CD4-positive, alpha-beta T cell treated with Interleukin-6 for 4 hours (primary cell): ENCODE results near the gene PCSK7.
"Not testable (repeated sequence)": the region's sequence is repeated elsewhere in the genome, so short reads cannot be mapped to it uniquely, and the experiment has no call there.

Source experiments
- DNase-seq: peaks from one replicate; pipeline ENCODE4 v3.0.0-alpha.2; 2020; ENCODE audit warnings: mixed read lengths

Gene PCSK7

DNA sequence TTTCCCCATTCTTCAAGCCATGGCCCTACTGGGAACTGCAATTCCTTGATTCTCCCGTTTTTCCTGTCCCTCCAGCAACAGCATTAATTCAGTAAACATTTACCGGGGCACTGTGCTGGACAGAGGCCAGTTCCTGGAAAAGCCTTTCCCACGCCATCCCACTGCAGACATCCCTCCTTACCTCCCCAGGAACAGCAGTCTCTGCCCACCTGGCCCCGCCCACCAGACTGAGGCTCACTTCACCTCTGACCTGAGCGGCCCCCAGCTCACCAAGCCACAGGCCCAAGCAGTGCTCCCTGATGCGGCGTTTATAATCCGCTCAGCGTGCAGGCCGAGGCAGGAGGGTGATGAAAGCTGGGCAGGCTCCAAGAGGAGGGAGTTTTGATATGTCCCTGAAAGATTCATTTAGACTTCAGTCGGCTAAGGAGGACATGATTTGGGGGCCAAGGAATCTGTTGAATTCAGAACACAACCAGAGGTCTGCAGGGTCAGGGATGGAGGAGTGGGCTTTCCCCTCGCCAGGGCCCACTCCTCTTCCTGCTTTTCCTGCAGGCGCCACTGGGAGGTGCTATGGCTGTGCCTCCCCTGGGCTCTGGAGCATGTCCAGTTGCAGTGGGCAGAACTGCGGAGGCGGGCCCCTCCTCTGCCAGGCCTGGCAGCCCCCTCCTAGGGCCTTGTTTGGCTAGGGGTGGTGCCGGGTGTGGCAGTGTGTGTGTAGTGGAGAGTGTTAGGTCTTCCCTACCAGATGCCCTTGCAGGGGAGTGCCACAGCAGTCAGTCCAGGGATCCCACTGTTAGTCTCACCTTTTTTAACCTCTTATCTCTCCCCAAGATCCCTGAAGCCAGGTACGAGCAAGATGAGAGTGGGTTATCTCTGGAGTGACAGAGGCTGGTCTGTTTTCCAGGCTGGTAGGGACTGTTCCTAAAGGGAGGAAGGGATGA, 34.1 kb downstream of the PCSK7 start:
- DNase-seq: no peak

DNA sequence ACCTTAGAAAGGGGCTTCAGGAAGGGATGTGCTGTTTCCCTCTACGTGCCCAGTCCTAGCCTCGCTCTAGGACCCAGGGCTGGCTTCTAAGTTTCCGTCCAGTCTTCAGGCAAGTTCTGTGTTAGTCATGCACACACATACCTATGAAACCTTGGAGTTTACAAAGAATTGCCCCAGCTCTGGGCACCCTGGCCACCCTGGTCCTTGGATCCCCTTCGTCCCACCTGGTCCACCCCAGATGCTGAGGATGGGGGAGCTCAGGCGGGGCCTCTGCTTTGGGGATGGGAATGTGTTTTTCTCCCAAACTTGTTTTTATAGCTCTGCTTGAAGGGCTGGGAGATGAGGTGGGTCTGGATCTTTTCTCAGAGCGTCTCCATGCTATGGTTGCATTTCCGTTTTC, 34.9 kb downstream of the PCSK7 start:
- no peak for DNase-seq

DNA sequence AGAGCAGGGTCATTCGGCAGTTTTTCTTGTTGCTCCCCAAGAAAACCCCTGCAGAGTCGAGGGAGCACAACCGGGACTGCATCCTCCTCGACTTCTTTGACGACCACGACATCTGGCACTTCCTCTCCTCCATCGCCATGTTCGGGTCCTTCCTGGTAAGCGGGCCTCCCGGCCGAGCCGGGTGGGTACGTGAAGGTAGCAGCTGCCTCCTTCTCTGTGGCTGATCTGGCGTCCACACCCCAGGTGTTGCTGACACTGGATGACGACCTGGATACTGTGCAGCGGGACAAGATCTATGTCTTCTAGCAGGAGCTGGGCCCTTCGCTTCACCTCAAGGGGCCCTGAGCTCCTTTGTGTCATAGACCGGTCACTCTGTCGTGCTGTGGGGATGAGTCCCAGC, 36.1 kb downstream of the PCSK7 start:
- DNase-seq: no peak

DNA sequence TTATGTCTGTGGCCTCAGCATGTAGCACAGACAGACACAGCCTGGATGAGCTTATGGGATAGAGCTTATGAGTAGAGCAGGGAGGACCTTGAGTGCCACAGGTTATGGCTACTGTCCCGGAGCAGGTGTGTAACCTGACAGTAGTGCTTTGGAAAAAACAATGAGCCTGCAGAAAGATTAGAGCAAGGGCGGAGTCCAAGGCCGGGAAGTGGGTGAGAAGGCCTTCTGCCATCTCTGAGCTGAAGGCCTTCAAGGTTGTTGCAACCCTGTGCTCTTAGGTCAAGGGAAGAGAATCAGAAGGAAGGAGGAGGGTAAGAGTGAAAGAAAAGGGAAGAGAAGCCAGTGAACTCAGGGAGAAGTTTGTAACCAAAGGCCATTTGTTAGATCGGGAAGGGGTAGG, 36.6 kb downstream of the PCSK7 start:
- DNase-seq: no peak

DNA sequence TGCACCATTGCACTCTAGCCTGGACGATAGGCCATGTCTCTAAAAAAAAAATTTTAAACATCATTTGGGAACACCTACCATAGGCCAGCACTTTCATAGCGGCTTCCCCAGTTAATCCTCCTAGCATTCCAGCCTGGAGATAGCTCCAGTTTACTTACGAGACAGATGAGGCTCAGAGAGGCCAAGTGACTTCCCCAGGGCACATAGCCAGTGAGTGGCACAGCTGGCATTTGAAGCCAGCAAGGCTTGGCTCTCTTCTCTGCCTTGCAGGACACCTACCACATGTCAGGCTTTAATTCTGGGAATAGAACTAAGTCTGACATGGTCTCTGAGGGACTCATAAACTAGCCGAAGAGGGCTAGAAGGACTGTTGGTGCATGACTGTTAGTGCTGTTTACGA, 37.6 kb downstream of the PCSK7 start:
- no peak for DNase-seq

DNA sequence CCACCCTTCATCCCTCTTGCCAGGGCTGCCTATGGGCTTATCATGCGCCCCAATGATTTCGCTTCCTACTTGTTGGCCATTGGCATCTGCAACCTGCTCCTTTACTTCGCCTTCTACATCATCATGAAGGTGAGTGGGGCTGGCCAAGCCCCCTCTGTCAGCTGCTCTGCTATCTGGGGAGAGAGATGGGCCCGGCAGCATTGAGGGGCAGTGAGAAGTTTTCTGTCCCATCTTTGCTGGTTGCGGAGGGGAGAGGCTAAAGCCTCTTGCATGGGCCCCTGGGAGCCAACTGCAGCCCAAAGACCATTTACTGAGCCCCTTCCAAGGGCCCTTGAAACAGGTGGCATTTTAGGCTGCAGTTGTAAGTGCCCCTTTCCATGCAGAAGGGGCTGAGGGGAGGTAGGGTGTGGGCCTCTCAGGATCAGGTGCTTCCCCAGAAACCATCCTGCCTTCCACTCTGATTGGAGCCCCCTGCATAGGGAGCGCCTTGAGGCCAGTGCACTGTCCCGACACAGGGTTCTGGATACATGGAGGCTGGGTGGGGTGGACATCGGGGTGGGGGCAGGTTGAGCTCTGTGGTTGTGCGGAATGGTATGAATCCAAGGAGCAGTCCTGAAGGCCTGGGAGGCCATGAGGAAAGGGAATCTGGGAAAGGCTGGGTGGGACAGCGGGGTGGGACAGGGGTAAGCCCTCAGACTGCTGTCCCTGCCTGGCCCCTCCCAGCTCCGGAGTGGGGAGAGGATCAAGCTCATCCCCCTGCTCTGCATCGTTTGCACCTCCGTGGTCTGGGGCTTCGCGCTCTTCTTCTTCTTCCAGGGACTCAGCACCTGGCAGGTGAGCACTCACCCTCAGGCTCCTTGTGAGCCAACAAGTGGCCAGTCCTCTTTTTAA, 38.5 kb downstream of the PCSK7 start:
- DNase-seq: no peak

DNA sequence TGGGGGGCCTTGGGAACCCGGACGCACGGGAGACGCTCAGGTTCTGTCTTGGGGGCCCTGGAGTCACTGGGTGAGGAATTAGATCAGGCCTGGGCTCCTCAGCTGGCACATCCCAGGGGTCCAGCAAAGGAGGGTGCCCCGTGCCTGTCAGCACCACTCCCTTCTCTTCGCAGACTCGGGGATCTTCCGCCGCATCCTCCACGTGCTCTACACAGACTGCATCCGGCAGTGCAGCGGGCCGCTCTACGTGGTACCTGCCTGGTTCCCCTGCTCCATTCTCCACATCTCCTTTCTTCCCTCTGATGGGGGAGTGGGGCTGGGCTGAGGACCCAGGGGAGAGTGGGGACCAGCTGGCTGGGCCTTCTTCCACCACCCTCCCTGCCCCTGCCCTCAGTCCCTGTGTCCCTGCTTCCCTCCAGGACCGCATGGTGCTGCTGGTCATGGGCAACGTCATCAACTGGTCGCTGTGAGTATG, 39.4 kb downstream of the PCSK7 start:
- DNase-seq: no peak

DNA sequence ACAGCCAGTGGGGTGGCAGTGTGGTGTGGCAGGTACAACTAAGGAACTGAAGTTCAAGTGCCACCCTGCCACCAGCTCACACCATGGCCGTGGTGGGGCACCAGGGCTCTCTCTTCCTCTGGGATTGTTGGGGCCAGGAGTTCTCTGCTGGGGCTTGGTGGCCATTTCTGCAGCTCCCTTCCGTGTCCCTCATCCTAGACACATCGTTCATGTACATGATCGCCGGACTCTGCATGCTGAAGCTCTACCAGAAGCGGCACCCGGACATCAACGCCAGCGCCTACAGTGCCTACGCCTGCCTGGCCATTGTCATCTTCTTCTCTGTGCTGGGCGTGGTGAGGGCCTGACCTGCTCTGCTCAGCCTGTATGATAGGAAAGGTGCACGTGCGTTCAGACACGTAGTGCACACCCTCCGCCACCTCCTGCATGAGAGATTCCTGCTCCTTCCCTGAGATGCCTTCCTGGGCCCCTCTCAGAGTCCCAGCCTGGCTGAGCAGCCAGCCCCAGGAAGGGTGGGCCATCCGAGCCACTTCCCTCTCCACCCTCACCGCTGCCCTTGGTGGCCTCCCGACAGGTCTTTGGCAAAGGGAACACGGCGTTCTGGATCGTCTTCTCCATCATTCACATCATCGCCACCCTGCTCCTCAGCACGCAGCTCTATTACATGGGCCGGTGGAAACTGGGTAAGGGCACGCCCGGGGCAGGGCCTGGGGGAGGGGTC, 40.0 kb downstream of the PCSK7 start:
- DNase-seq: no peak

DNA sequence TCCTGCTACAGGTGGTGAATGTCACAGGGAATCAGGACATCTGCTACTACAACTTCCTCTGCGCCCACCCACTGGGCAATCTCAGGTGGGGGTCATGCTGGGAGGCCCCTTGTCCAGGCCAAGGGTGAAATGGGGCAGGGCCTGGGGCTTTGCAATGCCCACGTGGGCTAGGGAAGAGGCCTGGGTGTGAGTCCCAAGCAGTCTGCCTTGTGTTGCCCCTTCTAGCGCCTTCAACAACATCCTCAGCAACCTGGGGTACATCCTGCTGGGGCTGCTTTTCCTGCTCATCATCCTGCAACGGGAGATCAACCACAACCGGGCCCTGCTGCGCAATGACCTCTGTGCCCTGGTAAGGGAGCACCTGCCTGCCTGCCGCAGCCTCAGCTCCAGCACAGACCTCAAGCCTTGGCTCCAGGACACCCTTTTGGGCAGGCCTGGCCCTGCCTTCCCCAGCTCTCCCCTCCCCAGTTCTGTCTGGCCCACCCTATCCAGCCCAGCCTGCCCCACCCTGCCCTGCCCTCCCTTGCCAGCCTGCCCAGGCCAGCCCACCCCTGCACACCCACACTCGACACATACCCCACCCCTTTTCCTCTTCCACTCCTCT, 41.8 kb downstream of the PCSK7 start:
- no peak for DNase-seq

DNA sequence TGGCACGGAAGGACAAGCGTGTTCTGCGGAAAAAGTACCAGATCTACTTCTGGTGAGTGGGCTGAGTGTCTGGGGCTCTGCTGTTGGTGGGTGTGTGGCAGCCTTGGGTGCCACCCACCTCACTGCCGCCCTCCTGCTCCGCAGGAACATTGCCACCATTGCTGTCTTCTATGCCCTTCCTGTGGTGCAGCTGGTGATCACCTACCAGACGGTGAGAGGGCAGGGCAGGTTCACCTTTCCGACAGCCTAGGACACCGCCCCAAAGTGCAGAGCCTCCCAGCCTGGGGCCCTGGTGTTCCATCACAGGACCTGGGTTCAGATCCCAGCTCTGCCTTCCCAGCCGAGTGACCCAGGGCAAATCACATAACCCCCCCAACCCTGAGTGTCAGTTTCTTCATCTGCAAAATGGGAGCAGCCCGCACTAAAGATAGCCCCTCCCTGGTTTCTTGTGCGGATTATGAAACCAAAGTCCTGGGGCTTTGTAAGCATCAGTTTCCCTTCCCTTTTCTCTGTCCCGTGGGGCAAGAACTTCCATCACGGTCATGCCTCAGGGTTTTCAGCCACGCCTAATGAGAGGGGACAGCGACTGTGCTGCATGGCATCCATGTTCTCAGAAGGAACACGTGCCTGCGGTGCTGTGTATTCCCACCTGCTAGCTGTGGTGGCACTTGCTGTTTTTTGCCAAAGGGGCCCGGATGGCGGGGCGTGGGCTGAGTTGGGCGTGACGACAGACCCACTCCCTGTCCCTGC, 42.5 kb downstream of the PCSK7 start:
- DNase-seq: no peak

DNA sequence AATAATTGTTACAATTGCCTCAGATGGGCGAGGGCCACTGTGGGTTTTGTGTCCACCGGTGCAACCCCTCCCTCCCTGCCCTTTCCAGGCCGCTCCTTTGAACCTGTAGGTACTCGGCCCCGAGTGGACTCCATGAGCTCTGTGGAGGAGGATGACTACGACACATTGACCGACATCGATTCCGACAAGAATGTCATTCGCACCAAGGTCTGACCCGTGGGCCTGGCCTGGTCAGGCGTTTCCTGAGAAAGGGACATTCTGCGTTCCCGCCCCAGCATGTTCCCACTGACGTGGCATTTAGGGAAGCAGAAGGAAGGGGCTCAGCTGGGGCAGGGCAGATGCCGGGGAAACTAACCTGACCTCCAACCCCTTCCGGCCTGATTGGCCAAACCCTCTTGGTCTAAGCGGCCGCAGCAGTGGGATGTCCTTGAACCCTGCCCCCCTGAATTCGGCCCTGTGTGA, 43.2 kb downstream of the PCSK7 start:
- DNase-seq: no peak

DNA sequence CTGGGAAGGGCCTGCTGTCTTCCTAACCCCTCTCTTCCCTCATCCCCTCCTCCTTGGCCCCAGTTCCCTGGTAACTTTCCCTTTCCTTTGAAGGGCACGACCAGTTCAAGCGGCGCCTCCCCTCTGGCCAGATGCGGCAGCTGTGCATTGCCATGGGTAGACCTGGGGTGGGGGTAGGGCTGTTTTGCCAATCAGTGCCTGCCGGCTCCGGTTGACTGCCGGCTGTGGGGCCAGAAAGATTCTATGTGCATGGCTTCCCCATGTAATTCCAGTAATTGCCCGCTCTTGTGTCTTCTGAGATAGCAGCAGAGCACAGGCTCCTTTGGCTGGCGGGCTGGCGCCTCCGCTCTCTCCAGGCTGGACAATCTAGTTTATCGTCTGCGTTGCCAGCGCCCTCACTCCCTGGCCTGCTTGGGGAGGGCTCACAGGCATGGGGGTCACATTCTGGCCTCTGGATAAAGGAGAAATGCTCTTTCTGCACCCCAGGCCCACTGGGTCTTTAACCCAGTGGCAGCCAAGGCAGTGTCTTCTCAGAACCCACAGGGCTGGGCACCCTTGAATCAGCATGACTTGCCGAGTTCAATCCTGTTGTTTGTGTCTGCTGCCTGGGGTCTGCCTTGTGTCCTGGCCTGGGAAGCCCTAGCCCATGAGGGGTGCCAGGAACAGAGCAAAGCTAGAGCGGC, 43.9 kb downstream of the PCSK7 start:
- no peak for DNase-seq

DNA sequence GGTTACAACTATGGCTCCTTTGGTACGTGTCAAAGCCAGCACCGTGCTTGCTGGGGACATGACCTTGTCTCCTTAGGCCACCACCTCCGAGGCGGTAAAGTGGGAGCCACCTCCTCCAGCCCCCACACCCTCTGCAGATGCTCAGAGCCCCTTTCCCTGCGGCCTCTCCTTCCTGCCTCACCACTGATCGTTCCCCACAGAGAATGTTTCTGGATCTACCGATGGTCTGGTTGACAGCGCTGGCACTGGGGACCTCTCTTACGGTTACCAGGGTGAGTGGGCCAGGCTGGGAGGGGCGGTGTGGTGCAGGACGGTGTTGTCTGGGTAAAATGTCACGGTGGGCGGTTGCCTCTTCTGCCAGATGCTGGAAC, 44.5 kb downstream of the PCSK7 start:
- DNase-seq: no peak

DNA sequence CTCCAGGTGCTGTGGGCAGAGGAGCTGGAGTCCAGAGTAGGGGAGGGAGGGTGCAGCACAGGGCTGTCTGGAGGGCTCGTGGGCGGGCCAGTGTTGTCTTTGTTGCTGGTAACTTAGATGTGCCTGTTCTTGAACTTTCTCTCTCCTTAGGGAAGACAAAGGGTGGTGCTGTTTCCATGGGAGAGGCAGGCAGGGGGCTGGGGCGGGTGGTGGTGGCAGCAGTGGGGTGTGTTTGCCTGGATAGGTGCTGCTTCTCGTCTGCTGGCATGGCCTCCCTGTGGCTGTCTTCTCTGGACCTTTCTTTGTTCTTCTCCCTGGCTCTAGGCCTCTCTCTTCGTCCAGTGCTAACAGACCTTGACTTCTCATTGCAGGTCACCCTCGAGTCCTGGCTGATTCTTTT, 44.9 kb downstream of the PCSK7 start:
- DNase-seq: no peak

DNA sequence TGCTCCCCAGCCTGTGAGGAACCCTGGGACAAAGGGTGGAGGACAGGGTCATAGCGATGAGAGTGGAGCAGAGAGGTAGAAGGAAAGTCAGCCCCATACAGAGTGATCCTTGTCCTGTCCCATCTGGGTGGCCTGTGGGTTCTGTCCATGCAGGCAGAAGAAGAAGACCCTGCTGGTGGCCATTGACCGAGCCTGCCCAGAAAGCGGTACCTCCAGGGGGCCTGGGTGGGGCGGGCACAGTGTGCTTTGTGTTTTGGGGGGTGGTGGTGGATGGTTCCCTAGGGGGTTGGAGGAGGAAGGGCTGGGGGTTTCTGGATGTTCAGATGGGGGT, 45.5 kb downstream of the PCSK7 start:
- no peak for DNase-seq

DNA sequence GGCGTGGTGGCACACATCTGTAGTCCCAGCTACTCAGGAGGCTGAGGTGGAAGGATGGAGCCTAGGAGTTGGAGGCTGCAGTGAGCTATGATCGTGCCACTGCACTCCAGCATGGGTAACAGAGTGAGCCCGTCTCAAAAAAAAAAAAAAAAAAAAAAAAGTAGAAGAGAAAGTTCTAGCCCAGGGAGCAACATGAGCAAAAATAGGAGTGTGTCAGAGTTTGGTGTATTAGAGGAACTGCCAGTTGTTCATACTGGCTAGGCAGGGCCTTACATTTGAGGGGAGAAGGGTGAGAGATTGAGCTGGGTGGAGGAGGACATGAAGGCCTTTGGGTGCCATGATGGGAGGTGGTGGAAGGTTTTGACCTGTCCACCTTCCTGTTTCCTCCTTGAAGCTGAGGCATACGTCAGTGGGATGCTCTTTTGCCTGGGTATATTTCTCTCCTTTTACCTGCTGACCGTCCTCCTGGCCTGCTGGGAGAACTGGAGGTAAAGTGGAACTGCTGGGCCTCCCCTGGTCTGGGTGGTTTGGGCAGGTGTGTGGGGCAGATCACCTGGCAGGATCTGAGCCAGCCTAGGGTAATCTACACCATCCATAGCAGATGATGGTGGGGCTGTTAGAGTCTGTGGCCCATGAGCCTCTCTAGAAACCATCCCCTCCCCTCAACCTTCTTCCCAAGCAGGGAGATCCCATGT, 46.0 kb downstream of the PCSK7 start:
- no peak for DNase-seq

DNA sequence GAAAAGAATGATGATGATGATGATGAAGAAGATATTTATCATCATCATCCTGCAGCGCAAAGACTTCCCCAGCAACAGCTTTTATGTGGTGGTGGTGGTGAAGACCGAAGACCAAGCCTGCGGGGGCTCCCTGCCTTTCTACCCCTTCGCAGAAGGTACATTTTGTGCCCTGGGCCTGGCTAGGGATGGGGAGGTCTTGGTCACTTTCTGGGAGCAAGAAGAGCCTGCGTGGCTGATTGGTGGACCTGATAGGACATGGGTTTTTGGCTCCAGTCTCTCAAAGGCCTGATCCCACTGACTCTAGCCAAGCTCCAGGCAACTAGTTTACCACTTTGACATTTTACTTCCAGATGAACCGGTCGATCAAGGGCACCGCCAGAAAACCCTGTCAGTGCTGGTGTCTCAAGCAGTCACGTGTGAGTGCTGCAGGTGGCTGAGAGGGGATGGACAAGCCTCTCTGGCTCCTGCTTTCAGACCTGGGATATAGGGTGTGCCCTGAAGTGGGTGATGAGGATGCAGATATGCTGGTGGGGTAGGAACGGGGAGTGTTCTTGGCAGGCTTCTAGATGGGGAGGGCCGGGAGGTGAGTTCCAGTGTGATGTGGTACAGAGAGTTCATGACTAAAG, 48.0 kb downstream of the PCSK7 start:
- DNase-seq: no peak

DNA sequence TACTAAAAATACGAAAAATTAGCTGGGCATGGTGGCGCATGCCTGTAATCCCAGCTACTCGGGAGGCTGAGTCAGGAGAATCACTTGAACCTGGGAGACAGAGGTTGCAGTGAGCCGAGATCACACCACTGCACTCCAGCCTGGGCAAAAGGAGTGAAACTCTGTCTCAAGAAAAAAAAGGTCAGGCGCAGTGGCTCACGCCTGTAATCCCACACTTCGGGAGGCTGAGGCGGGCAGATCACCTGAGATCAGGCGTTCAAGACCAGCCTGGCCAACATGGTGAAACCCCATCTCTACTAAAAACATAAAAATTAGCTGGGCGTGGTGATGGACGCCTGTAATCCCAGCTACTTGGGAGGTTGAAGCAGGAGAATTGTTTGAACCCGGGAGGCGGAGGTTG, 48.7 kb downstream of the PCSK7 start:
- DNase-seq: not testable (repeated sequence)

DNA sequence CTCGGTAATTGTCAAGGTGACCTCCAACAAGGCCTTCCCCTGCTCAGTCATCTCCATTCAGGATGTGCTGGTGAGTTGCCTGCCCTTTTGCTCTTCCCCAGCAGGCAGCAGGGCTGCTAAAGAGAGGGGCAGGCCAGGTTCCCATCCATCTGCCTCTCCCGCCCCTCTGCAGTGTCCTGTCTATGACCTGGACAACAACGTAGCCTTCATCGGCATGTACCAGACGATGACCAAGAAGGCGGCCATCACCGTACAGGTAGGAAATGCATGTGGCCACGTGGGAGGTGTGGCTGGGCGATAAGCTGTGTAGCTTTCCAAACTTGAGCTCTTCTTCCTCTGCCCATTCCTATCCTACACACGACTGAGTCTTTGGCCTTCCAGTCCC, 49.3 kb downstream of the PCSK7 start:
- no peak for DNase-seq
